Measurements from ENCODE around the gene BSCL2. TPM values are rescaled to one million over a fixed set of nuclear protein-coding genes. Genes with fewer than 3 reads are reported as not detected.
"Not testable (repeated sequence)": the region's sequence is repeated elsewhere in the genome, so short reads cannot be mapped to it uniquely, and the experiment has no call there.

Gene BSCL2
- total RNA-seq, 2 experiments from 2014 or later: 24.2 to 29.6 TPM

DNA sequence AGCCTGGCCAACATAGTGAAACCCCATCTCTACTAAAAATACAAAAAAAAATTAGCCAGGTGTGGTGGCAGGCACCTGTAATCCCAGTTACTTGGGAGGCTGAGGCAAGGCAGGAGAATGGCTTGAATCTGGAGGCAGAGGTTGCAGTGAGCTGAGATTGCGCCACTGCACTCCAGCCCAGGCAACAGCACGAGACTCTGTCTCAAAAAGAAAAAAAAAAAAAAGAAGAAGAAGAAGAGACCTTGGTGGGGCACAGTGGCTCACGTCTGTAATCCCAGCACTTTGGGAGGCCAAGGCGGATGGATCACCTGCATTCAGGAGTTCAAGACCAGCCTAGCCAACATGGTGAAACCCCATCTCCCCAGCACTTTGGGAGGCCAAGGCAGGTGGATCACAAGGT is 3.3 kb downstream of the BSCL2 start:
- H3K9me3 Mint-ChIP-seq (ENCODE audit: low read depth); H3K27me3 Mint-ChIP-seq; DNase-seq; H3K27ac Mint-ChIP-seq; H3K4me3 Mint-ChIP-seq; ATAC-seq: not testable (repeated sequence)
- CTCF ChIA-PET: interaction anchor here (1.1 to 6.2 kb wide), 3 partner anchors 12 to 279 kb away, joined by 3 to 44 read pairs (median 14); partner anchors contain the start of gene LRRN4CL
- Mint-ChIP-seq H3K36me3 (peaks cover 15% of the 10 kb centered on the region), H3K4me1 (peaks cover 40% of the 10 kb centered on the region)

DNA sequence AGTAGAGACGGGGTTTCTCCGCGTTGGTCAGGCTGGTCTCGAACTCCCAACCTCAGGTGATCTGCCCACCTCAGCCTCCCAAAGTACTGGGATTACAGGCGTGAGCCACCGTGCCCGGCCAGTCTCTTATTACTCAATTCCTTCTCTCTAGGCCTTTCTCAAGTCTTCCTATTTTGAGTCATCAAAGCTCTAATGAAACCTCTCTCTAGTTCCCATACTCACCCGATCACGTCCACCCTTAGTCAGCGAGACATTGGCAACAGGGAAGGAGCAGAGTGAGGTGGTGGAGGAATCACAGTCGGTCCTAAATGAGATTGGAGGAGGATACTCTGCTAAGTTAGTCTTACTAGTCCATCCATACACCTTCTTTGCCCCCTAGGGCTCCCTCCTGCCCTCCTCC is 5.0 kb downstream of the BSCL2 start:
- no peak overlapping the region for H3K4me3 Mint-ChIP-seq
- no peaks in the 10 kb centered on the region for H3K27me3 Mint-ChIP-seq
- DNase-seq (no peak), ATAC-seq (no peak)
- H3K4me1 Mint-ChIP-seq: peaks cover 25% of the 10 kb centered on the region
- peak overlapping the region; percentile 16 for H3K27ac Mint-ChIP-seq
- H3K36me3 Mint-ChIP-seq: peaks cover 15% of the 10 kb centered on the region
- CTCF ChIA-PET: interaction anchor here (0.7 to 6.2 kb wide), 4 partner anchors 10 to 1163 kb away, joined by 3 to 44 read pairs (median 8); partner anchors contain the start of gene LRRN4CL
- no peaks in the 10 kb centered on the region for H3K9me3 Mint-ChIP-seq (ENCODE audit: low read depth)

DNA sequence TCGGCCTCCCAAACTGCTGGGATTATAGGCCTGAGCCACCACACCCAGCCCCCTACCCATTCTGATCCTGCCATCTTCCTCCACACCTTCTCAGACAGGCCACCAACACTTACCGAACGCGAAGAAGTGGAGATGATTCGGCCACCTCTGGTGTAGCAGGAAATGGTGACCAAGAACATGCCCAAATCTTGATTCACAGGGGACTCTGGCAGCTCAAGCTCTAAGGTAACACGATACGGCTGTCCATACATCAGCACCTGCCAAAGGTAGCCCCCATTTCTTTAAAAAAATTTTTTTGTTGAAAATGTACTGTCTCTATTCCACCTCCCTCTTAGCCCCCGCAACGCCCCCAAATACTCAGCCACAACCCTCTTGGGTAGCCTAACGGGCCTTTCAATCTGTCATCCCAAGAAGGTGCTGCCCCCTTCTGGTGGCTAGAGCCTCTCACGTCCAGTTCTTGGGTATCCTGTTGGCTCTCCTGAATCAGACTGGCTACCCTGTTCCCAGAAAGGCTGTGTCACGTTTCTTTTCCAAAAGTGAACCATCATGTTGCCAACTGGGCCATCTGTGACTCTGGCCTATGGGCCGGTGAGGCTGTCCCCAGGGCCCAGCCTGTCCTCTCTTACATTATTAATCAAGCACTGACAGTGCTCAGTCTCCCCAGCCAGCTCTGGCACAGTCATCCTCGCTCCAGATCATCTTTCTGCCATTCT is 12.6 kb downstream of the BSCL2 start:
- H3K9me3 Mint-ChIP-seq (ENCODE audit: low read depth): no peaks in the 10 kb centered on the region
- peak; percentile 88 for ATAC-seq
- no peak overlapping the region for H3K4me3 Mint-ChIP-seq
- CTCF ChIA-PET: interaction anchor here (0.6 to 5.5 kb wide), 46 partner anchors 9 to 313 kb away, joined by 3 to 44 read pairs (median 4); partner anchors contain the start of genes BSCL2, C11orf98, CSKMT and EEF1G
- peak; percentile 85 for DNase-seq
- H3K36me3 Mint-ChIP-seq: peaks cover 6% of the 10 kb centered on the region
- no peak overlapping the region for H3K27ac Mint-ChIP-seq
- peaks cover 5% of the 10 kb centered on the region for H3K4me1 Mint-ChIP-seq
- no peaks in the 10 kb centered on the region for H3K27me3 Mint-ChIP-seq

DNA sequence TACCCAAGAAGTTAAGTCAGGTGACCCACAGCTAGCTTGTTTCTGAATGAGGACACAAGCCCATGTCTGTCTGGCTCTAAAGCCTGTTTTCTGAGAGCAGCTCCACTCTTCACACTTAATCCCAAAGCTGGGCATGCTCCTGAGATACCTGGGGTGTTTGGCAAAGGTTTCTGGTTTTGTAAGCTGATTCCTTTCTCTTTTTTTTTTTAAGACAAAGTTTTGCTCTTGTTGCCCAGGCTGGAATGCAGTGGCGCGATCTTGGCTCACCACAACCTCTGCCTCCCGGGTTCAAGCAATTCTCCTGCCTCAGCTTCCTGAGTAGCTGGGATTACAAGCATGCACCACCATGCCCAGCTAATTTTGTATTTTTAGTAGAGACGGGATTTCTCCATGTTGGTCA is 13.6 kb downstream of the BSCL2 start:
- H3K27ac Mint-ChIP-seq; ATAC-seq; H3K4me1 Mint-ChIP-seq; H3K27me3 Mint-ChIP-seq; H3K4me3 Mint-ChIP-seq; DNase-seq; H3K9me3 Mint-ChIP-seq (ENCODE audit: low read depth); H3K36me3 Mint-ChIP-seq: not testable (repeated sequence)
- CTCF ChIA-PET: interaction anchor here (0.6 to 5.5 kb wide), 27 partner anchors 10 to 312 kb away, joined by 3 to 44 read pairs (median 5); partner anchors contain the start of genes C11orf98, CSKMT, EML3 and HNRNPUL2

DNA sequence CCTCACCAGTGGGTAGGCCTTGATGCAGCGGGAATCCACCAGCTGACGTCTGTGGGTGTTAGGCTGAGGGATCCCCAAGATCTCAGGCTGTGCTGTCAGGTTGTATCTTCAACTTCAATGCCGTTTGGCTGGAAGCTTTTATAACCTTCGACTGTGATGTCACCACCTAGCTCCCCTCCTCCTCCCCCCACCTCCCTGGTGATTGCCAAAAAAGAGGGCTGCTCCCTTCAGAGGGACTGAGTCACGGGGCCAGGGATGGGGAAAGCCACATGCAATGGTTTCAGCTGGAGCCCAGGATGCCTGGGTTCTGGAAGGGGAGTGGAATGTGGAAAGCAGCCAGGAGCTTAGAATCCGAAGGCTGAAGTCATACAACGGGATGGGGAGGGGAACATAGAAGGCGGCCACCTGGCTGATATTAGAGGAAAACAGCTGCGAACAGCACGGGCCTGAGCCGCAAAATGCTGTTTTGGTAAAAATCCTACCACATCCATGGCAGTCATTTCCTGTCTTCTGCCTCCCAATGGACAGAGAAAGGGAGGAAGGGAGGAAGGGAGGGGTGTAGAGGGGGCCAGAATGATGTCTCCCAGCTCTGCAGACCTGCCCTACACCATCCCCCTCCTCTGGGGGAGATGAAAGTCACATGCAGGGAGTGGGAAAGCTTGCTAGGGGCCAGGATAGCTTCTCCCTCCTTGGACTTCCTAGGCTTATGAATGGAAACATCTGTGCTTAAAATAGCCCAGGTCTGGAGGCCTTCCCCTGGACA is 17.6 kb downstream of the BSCL2 start, which contains the start of gene LRRN4CL:
Gene LRRN4CL, minus strand, starts transcription at position 110 of the 763 bp plus-strand sequence. CDS start 1,022 bp downstream, outside the sequence.
- Mint-ChIP-seq H3K27me3 (peaks cover 10% of the 10 kb centered on the region), H3K9me3 (ENCODE audit: low read depth) (no peaks in the 10 kb centered on the region), H3K4me1 (peaks cover under 1% of the 10 kb centered on the region), H3K27ac (no peak within 1 kb of the TSS), H3K36me3 (peaks cover 8% of the 10 kb centered on the region), H3K4me3 (no peak within 1 kb of the TSS)
- DNase-seq (no peak), ATAC-seq (no peak)
- CTCF ChIA-PET: interaction anchor here (1.2 to 5.5 kb wide), 6 partner anchors 9 to 265 kb away, joined by 3 to 44 read pairs (median 4); partner anchors contain the start of genes TUT1 and UQCC3

GRCh38 chr11:62688491-62688890 is 18.7 kb downstream of the BSCL2 start:
- Mint-ChIP-seq H3K4me3 (no peak overlapping the region), H3K36me3 (peaks cover 8% of the 10 kb centered on the region), H3K9me3 (ENCODE audit: low read depth) (no peaks in the 10 kb centered on the region), H3K27ac (no peak overlapping the region), H3K4me1 (no peaks in the 10 kb centered on the region), H3K27me3 (peaks cover 10% of the 10 kb centered on the region)
- CTCF ChIA-PET: interaction anchor here (0.6 to 2.5 kb wide), 3 partner anchors 29 to 264 kb away, joined by 3 to 9 read pairs (median 3); no protein-coding TSS in a partner anchor
- ATAC-seq (no peak), DNase-seq (no peak)

GRCh38 chr11:62687508-62688396 is 19.5 kb downstream of the BSCL2 start:
- no peak overlapping the region for H3K27ac Mint-ChIP-seq

GRCh38 chr11:62682518-62682917 is 24.7 kb downstream of the BSCL2 start:
- no peak for ATAC-seq
- CTCF ChIA-PET: interaction anchor here (1.5 to 2.9 kb wide), 3 partner anchors 11 to 258 kb away, joined by 5 to 17 read pairs (median 5); partner anchors contain the start of genes LBHD1 and UQCC3
- Mint-ChIP-seq H3K4me1 (peaks cover 19% of the 10 kb centered on the region), H3K9me3 (ENCODE audit: low read depth) (no peaks in the 10 kb centered on the region), H3K36me3 (peaks cover 4% of the 10 kb centered on the region), H3K27me3 (peaks cover 5% of the 10 kb centered on the region), H3K4me3 (no peak overlapping the region), H3K27ac (no peak overlapping the region)
- no peak for DNase-seq

More at GRCh38 chr11:62687508-62688396, 19.5 kb downstream of the BSCL2 start:
- ATAC-seq (no peak), DNase-seq (no peak)
- H3K9me3 Mint-ChIP-seq (ENCODE audit: low read depth): no peaks in the 10 kb centered on the region
- no peak overlapping the region for H3K4me3 Mint-ChIP-seq
- H3K27me3 Mint-ChIP-seq: peaks cover 10% of the 10 kb centered on the region
- CTCF ChIA-PET: interaction anchor here (0.6 to 2.5 kb wide), 2 partner anchors 29 to 263 kb away, joined by 3 to 9 read pairs; no protein-coding TSS in a partner anchor
- no peaks in the 10 kb centered on the region for H3K4me1 Mint-ChIP-seq
- H3K36me3 Mint-ChIP-seq: peaks cover 5% of the 10 kb centered on the region

DNA sequence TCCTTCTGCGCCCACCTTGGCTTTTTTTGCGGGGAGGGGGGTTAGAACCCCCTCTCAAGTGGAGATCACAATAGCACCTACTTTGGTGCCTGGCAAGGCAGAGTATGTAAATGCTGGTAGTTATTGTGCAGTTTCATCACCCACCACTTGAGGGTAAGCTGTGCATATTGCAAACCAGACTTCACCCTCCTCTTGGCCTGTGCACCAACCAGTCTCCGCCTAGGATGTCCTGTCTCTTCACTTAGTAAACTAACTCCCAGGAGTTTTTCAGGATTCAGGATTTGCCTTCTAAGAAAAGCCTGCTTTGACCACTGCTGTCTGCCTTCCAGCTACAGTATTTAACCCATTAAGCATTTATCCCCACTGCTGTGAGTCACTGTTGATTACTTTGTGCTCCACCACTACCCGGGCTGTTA is 26.4 kb downstream of the BSCL2 start:
- DNase-seq (peak; percentile 62), ATAC-seq (peak; percentile 73)
- Mint-ChIP-seq H3K36me3 (peaks cover 14% of the 10 kb centered on the region), H3K27me3 (no peaks in the 10 kb centered on the region), H3K27ac (peak overlapping the region; percentile 73), H3K9me3 (ENCODE audit: low read depth) (no peaks in the 10 kb centered on the region), H3K4me1 (peaks cover 31% of the 10 kb centered on the region), H3K4me3 (peak overlapping the region; percentile 39)
- CTCF ChIA-PET: interaction anchor here (0.6 to 3.7 kb wide), 26 partner anchors 9 to 266 kb away, joined by 3 to 42 read pairs (median 4); partner anchors contain the start of genes C11orf98, CSKMT, GANAB and LBHD1

- DNase-seq: peak; percentile 89
- CTCF ChIA-PET: interaction anchor here (0.6 to 3.7 kb wide), 11 partner anchors 11 to 254 kb away, joined by 3 to 42 read pairs (median 4); partner anchors contain the start of genes C11orf98, CSKMT, EML3 and INTS5
- Mint-ChIP-seq H3K27ac (peak within 1 kb of the TSS; percentile 90), H3K36me3 (peaks cover 20% of the 10 kb centered on the region), H3K4me1 (peaks cover 34% of the 10 kb centered on the region), H3K4me3 (peak within 1 kb of the TSS; percentile 84), H3K27me3 (no peaks in the 10 kb centered on the region), H3K9me3 (ENCODE audit: low read depth) (no peaks in the 10 kb centered on the region)
- ATAC-seq: peak; percentile 90
Observed at GRCh38 chr11:62678770-62679696, 28.2 kb downstream of the BSCL2 start, which contains the start of gene UBXN1. TSS of gene UBXN1 (minus strand) at chr11:62679073. CDS start at chr11:62678923, 150 bp downstream.

GRCh38 chr11:62678433-62678769 is 28.8 kb downstream of the BSCL2 start:
- DNase-seq (no peak), ATAC-seq (peak; percentile 3)
- Mint-ChIP-seq H3K27me3 (no peaks in the 10 kb centered on the region), H3K36me3 (peaks cover 22% of the 10 kb centered on the region), H3K4me1 (peaks cover 37% of the 10 kb centered on the region), H3K4me3 (peak overlapping the region; percentile 84), H3K9me3 (ENCODE audit: low read depth) (no peaks in the 10 kb centered on the region), H3K27ac (peak overlapping the region; percentile 90)
- CTCF ChIA-PET: interaction anchor here (3.7 kb wide), 1 partner anchor 15 kb away, joined by 42 read pairs; no protein-coding TSS in a partner anchor

Data from activated CD8-positive, alpha-beta memory T cell treated with anti-CD3 and anti-CD28 coated beads, Interleukin-2, amount 10 ng/mL, durations not matched to agents 7 days and 5 days (primary cell).